Measurements from ENCODE around the gene ARHGAP9.

Gene ARHGAP9

DNA sequence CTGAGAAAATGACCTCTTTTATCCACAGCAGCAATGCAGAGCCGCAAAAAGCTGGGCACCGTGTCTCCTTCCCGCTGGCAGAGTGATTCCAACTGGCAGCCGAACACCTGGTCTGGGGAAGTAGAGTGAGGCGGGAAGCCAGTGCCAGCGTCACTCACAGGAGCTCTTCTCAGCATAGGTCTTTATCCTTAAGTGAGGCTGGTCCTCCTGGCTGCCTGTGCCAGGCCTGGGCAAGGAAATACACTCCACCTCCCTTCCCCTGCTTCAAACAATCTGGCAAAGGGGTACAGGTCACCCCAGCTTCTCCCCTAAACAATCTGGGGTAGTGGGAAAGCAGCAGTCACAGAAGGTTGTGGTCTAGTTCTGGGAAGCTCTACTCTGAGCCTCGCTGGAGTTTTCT lies 4.8 kb downstream of the ARHGAP9 start:
- no peak overlapping the region for H3K4me3 ChIP-seq (replicated peaks; ENCODE audit: insufficient read depth, low read length)
- DNase-seq (ENCODE audit: low read depth in 1 of 2, low spot score in 1 of 2) = no peak
- H3K27me3 ChIP-seq (ENCODE audit: insufficient read depth, poor library complexity, severe bottlenecking) = no peaks in the 10 kb centered on the region
- no peak overlapping the region for H3K27ac ChIP-seq (replicated peaks)
- TF ChIP-seq GABPA (IDR thresholded peaks at IDR 0.05; ENCODE audit: low read depth) (no peak), SPI1 (IDR thresholded peaks at IDR 0.05; ENCODE audit: borderline replicate concordance, low read depth) (no peak)
- TF ChIP-seq, protein P1, sequence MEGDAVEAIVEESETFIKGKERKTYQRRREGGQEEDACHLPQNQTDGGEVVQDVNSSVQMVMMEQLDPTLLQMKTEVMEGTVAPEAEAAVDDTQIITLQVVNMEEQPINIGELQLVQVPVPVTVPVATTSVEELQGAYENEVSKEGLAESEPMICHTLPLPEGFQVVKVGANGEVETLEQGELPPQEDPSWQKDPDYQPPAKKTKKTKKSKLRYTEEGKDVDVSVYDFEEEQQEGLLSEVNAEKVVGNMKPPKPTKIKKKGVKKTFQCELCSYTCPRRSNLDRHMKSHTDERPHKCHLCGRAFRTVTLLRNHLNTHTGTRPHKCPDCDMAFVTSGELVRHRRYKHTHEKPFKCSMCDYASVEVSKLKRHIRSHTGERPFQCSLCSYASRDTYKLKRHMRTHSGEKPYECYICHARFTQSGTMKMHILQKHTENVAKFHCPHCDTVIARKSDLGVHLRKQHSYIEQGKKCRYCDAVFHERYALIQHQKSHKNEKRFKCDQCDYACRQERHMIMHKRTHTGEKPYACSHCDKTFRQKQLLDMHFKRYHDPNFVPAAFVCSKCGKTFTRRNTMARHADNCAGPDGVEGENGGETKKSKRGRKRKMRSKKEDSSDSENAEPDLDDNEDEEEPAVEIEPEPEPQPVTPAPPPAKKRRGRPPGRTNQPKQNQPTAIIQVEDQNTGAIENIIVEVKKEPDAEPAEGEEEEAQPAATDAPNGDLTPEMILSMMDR (IDR thresholded peaks at IDR 0.05; ENCODE audit: insufficient read depth, low read length) = no peak

DNA sequence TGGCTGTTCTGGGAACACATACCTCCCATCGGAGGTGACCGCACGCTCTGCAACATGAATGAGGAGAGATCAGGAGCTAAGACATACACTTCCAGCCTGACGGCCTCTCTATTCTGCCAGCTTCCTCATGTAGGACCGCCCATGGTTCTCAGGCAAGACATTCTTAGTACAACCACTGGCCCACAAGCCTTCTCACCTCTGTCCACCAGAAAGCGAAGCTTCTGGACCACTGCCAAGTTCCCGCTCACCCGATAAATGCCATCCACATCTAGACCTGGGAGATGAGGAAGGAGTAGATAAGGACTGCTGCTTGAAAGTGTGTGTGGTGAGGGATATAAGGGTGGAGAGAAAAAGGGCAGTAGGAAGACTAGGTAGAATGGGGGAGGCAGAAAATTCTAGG lies 5.2 kb downstream of the ARHGAP9 start:
- no peak for DNase-seq (ENCODE audit: low read depth in 1 of 2, low spot score in 1 of 2)
- TF ChIP-seq, protein P2, sequence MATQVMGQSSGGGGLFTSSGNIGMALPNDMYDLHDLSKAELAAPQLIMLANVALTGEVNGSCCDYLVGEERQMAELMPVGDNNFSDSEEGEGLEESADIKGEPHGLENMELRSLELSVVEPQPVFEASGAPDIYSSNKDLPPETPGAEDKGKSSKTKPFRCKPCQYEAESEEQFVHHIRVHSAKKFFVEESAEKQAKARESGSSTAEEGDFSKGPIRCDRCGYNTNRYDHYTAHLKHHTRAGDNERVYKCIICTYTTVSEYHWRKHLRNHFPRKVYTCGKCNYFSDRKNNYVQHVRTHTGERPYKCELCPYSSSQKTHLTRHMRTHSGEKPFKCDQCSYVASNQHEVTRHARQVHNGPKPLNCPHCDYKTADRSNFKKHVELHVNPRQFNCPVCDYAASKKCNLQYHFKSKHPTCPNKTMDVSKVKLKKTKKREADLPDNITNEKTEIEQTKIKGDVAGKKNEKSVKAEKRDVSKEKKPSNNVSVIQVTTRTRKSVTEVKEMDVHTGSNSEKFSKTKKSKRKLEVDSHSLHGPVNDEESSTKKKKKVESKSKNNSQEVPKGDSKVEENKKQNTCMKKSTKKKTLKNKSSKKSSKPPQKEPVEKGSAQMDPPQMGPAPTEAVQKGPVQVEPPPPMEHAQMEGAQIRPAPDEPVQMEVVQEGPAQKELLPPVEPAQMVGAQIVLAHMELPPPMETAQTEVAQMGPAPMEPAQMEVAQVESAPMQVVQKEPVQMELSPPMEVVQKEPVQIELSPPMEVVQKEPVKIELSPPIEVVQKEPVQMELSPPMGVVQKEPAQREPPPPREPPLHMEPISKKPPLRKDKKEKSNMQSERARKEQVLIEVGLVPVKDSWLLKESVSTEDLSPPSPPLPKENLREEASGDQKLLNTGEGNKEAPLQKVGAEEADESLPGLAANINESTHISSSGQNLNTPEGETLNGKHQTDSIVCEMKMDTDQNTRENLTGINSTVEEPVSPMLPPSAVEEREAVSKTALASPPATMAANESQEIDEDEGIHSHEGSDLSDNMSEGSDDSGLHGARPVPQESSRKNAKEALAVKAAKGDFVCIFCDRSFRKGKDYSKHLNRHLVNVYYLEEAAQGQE (IDR thresholded peaks at IDR 0.05; ENCODE audit: insufficient replicate concordance, low read depth) = no peak
- TF ChIP-seq, protein P1 (IDR thresholded peaks at IDR 0.05; ENCODE audit: insufficient read depth, low read length) = no peak
- Histone ChIP-seq H3K27me3 (ENCODE audit: insufficient read depth, poor library complexity, severe bottlenecking) (no peaks in the 10 kb centered on the region), H3K4me3 (replicated peaks; ENCODE audit: insufficient read depth, low read length) (no peak overlapping the region), H3K27ac (replicated peaks) (no peak overlapping the region)

DNA sequence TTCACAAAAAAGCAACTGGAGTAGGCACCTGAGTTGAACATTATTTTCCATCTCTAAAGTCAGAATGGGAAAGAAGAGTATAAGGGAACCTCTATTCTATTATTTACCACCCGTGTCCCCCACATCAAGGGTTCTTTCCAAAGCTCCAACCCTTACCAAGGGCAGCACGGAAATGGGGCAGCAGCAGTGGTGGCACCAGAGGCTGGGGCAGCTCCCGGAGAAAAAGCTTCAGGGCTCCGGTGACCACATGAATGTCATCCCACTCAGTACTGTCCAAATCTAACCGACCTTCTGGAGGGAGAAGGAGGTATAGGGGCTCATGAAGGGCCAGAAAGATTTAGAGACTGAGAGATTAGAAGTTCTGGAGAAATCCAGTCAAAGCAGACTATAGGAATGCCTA lies 5.8 kb downstream of the ARHGAP9 start:
- DNase-seq (ENCODE audit: low read depth in 1 of 2, low spot score in 1 of 2) = no peak
- Histone ChIP-seq H3K27ac (replicated peaks) (no peak overlapping the region), H3K27me3 (ENCODE audit: insufficient read depth, poor library complexity, severe bottlenecking) (no peaks in the 10 kb centered on the region), H3K4me3 (replicated peaks; ENCODE audit: insufficient read depth, low read length) (no peak overlapping the region)
- no peak for TF ChIP-seq POLR2AphosphoS5 (IDR thresholded peaks at IDR 0.05; ENCODE audit: low read depth)
- TF ChIP-seq, protein P1 (IDR thresholded peaks at IDR 0.05; ENCODE audit: insufficient read depth, low read length) = no peak
- TF ChIP-seq GABPA (IDR thresholded peaks at IDR 0.05; ENCODE audit: low read depth) = no peak
- TF ChIP-seq, protein P2 (IDR thresholded peaks at IDR 0.05; ENCODE audit: insufficient replicate concordance, low read depth) = no peak
- no peak for TF ChIP-seq SPI1 (IDR thresholded peaks at IDR 0.05; ENCODE audit: borderline replicate concordance, low read depth)

DNA sequence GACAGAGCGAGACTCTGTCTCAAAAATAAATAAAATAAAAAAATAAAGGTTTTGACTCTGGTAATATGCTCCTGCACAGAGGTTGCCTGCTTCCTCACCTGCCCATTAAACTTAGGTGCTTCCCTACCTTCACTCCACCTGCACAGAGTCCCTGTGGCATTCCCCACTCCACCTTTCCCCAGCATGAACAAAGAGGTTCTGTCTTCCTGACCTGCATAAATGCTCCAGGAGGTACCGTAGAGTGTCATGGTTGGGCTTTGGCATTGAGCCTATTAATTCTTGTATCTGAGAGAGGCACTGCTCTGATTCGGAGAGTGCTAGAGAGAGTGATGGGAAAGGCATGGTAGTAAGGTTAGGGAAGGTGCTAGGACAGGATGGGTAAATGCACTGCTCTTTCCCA lies 6.3 kb downstream of the ARHGAP9 start:
- Histone ChIP-seq H3K4me3 (replicated peaks; ENCODE audit: insufficient read depth, low read length) (no peak overlapping the region), H3K27ac (replicated peaks) (no peak overlapping the region), H3K27me3 (ENCODE audit: insufficient read depth, poor library complexity, severe bottlenecking) (no peaks in the 10 kb centered on the region)
- DNase-seq (ENCODE audit: low read depth in 1 of 2, low spot score in 1 of 2) = no peak
- TF ChIP-seq GABPA (IDR thresholded peaks at IDR 0.05; ENCODE audit: low read depth) = no peak
- TF ChIP-seq SPI1 (IDR thresholded peaks at IDR 0.05; ENCODE audit: borderline replicate concordance, low read depth) = no peak
- TF ChIP-seq POLR2AphosphoS5 (IDR thresholded peaks at IDR 0.05; ENCODE audit: low read depth) = no peak
- TF ChIP-seq, protein P1 (IDR thresholded peaks at IDR 0.05; ENCODE audit: insufficient read depth, low read length) = no peak
- TF ChIP-seq, protein P2 (IDR thresholded peaks at IDR 0.05; ENCODE audit: insufficient replicate concordance, low read depth) = no peak
